GM20000 (cell line): Measurements from ENCODE around the gene IPPK.

Experiments
- DNase-seq: peaks from one replicate; pipeline ENCODE4 v3.0.0; 2012; ENCODE audit warnings: low spot score
- TF ChIP-seq, protein P1 (sequence below): IDR thresholded peaks from 2 replicates; pipeline ENCODE4 v1.5.1; 2012; ENCODE audit warnings: mild to moderate bottlenecking, control low read depth; ENCODE audit errors: extremely low read depth, missing control alignments

Gene IPPK

GRCh38 chr9:92617195-92617813 lies 52.6 kb downstream of the IPPK start:
- TF ChIP-seq, protein P1, sequence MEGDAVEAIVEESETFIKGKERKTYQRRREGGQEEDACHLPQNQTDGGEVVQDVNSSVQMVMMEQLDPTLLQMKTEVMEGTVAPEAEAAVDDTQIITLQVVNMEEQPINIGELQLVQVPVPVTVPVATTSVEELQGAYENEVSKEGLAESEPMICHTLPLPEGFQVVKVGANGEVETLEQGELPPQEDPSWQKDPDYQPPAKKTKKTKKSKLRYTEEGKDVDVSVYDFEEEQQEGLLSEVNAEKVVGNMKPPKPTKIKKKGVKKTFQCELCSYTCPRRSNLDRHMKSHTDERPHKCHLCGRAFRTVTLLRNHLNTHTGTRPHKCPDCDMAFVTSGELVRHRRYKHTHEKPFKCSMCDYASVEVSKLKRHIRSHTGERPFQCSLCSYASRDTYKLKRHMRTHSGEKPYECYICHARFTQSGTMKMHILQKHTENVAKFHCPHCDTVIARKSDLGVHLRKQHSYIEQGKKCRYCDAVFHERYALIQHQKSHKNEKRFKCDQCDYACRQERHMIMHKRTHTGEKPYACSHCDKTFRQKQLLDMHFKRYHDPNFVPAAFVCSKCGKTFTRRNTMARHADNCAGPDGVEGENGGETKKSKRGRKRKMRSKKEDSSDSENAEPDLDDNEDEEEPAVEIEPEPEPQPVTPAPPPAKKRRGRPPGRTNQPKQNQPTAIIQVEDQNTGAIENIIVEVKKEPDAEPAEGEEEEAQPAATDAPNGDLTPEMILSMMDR: no peak
- no peak for DNase-seq

GRCh38 chr9:92616655-92617111 lies 53.2 kb downstream of the IPPK start:
- TF ChIP-seq, protein P1: no peak
- DNase-seq: no peak

DNA sequence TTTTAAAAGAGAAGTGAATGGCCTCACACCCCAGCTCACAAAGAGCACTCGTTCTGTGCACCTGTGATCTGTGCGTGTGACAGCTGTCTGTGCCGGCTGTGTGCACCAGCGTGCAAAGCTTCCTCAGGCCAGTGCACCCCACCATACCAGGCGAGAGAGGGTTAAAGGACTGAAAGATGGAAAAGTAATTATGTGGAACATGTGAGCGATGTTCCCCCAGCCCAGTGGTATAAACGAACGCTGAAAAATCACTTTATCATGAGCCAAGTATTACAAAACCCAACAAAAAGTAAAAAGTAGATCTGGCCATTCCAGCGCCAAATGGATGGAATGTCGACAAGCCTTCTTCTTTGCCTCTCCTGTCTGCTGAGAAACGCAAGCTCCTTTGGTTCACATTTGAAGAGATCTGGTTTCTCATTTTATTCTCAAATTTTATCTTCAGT lies 53.7 kb downstream of the IPPK start:
- no peak for DNase-seq

DNA sequence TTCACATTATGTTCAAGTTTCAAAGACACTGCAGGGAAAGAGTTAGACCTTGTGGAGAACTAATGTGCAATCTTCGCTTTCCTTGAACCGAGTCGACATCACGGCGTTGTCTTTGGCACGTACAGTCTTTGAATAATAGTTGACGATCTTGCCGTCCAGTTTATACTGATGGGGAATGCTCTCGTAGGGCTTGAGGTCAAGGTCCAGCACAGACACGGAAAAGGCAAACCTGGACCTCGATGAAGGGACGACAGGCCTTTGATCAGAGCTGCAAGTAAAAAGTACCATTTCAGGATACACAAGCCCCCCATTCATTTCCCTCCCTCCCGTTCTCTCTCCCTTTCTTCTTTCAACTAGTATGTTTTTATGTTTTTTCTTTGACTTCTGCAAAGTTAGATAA lies 54.1 kb downstream of the IPPK start:
- TF ChIP-seq, protein P1: no peak

More for the DNA sequence above, 53.7 kb downstream of the IPPK start:
- TF ChIP-seq, protein P1: no peak

DNA sequence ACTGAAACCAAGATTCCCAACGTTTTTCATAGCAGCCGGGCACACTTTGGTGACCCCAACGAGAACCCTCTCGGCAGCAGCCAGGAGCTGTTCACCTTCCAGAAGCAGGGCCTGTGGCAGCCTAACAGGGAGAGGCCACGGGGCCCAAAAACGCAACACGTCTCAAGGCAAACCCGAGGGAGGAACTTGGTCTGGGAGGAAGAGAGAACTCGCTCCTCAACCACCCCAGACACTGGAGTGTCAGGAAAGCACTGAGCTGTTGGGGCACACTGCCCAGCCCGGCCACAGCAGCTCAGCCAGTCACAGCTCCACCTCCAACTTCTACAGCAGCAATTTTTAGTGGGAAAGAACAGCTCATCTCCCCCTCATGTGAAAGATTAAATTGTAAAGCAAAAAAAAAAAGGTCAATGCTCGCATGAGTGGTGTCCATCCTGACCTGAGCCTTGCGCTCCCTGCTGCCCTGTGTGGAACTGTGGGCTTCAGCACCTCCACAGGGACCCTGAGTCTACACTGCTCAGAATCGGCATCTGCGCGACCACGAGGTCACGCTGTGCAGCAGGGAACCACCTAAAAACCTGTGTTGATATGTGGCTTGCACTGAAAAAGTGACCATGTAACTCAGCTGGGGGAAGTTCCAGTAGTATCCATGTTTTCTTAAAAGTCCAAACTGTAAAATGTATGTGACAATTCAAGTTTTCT lies 55.0 kb downstream of the IPPK start:
- DNase-seq: no peak
- TF ChIP-seq, protein P1: no peak

More for the DNA sequence above, 54.1 kb downstream of the IPPK start:
- no peak for DNase-seq

GRCh38 chr9:92614123-92614510 lies 55.8 kb downstream of the IPPK start:
- TF ChIP-seq, protein P1: no peak

More at GRCh38 chr9:92614123-92614510, 55.8 kb downstream of the IPPK start:
- DNase-seq: no peak
